CD4-positive, alpha-beta memory T cell (primary cell): ENCODE measurements around the gene COL13A1. TPM values are rescaled to one million over a fixed set of nuclear protein-coding genes. Genes with fewer than 3 reads are reported as not detected.

Source experiments
- CTCF ChIA-PET: fragments of 350-600 bp; sonication (Branson Sonifier 250); formaldehyde crosslinking; loops from one replicate; lab custom pipeline; 2021; ENCODE audit warnings: inconsistent platforms; ENCODE audit not compliant: partially characterized antibody; lab: Charles Lee
- POLR2A ChIA-PET: fragments of 350-600 bp; sonication (Branson Sonifier 250); formaldehyde crosslinking; loops from one replicate; lab custom pipeline; 2021; ENCODE audit not compliant: partially characterized antibody; lab: Charles Lee
- DNase-seq, 5 donors: peaks; one replicate each; pipeline versions ENCODE4 v3.0.0 to v3.0.0-alpha.2; 2020 to 2022; ENCODE audit warnings: mixed read lengths in 1 of 5
- H3K27ac ChIP-seq: one replicate; pipeline ENCODE4 v1.7.0; 2013; ENCODE audit warnings: low read depth, low read length
- H3K27me3 ChIP-seq: 2 replicates; pipeline ENCODE4 v1.7.0; 2013; ENCODE audit warnings: mild to moderate bottlenecking, low read length, moderate library complexity; ENCODE audit not compliant: insufficient read depth
- H3K36me3 ChIP-seq: 2 replicates; pipeline ENCODE4 v1.7.0; 2013; ENCODE audit warnings: mild to moderate bottlenecking, low read length, moderate library complexity; ENCODE audit not compliant: insufficient read depth
- H3K4me1 ChIP-seq: 2 replicates; pipeline ENCODE4 v1.7.0; 2013; ENCODE audit warnings: mild to moderate bottlenecking, low read length, moderate library complexity; ENCODE audit not compliant: insufficient read depth
- H3K4me3 ChIP-seq, 2 donors: one replicate each; pipeline ENCODE4 v1.7.0; 2013; ENCODE audit warnings: low read length in 2 of 2, mild to moderate bottlenecking in 1 of 2
- H3K9me3 ChIP-seq, 2 donors: one replicate each; pipeline ENCODE4 v1.7.0; 2013; ENCODE audit warnings: low read length in 2 of 2, control low read depth in 1 of 2; ENCODE audit not compliant: control insufficient read depth in 1 of 2
- H3K27ac Mint-ChIP-seq, 7 donors: one replicate each; pipeline ENCODE4 v1.8.0; 2020 to 2021; ENCODE audit warnings: mixed read lengths in 7 of 7, mild to moderate bottlenecking in 6 of 7, inconsistent platforms in 3 of 7, moderate library complexity in 3 of 7
- H3K27me3 Mint-ChIP-seq, 2 donors: one replicate each; pipeline ENCODE4 v1.8.0; 2020 to 2021; ENCODE audit warnings: mixed read lengths in 2 of 2
- H3K36me3 Mint-ChIP-seq, 2 donors: one replicate each; pipeline ENCODE4 v1.8.0; 2020 to 2021; ENCODE audit warnings: mixed read lengths in 2 of 2, inconsistent platforms in 1 of 2, mild to moderate bottlenecking in 1 of 2
- H3K4me1 Mint-ChIP-seq, 4 donors: one replicate each; pipeline ENCODE4 v1.8.0; 2020 to 2021; ENCODE audit warnings: mixed read lengths in 4 of 4, mild to moderate bottlenecking in 1 of 4
- H3K4me3 Mint-ChIP-seq, 8 donors: one replicate each; pipeline ENCODE4 v1.8.0; 2020 to 2021; ENCODE audit warnings: mixed read lengths in 8 of 8, mild to moderate bottlenecking in 7 of 8, moderate library complexity in 6 of 8, inconsistent platforms in 3 of 8
- H3K9me3 Mint-ChIP-seq, 8 donors: one replicate each; pipeline ENCODE4 v1.8.0; 2020 to 2021; ENCODE audit warnings: mixed read lengths in 8 of 8, mild to moderate bottlenecking in 5 of 8, inconsistent platforms in 3 of 8, moderate library complexity in 1 of 8
- intact Hi-C: fragments of 100-400 bp; cut with micrococcal nuclease; formaldehyde crosslinking; loops from one replicate; pipeline ENCODE4 v1.15.1; 2023
- polyA plus RNA-seq, 2 donors: library from polyadenylated mRNA; unstranded; fragments of 300-500 nt; fragmentation: Illumina TruSeq; gene quantifications; one replicate each; pipeline ENCODE4 v1.2.3, GENCODE V29; 2021
- total RNA-seq, 2 experiments: library from RNA; stranded (reverse); gene quantifications; one replicate each; pipeline ENCODE4 v1.2.3, GENCODE V29; 2021

The COL13A1 gene
- total and polyA plus RNA-seq, 4 experiments from 2014 or later, result not detected

DNA sequence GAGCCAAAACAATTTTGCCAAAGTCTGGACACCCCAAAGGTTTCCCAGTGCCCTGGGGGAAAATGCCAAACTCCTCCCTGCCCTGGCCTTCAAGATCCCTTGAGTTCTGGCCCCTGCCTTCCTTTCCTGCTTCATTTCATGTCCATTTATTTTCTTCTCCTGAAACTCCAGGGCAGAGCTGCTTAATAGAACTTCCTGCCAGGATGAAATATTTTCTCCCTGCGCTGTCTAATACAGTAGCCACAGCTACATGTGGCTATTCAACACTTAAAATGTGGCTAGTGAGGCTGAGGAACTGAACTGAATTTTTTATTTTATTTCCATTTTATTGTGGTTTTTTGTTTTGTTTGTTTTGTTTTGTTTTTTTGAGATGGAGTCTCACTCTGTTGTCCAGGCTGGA lies 49.6 kb downstream of the COL13A1 start:
- Histone ChIP-seq H3K36me3 (no peaks in the 10 kb centered on the region), H3K4me1 (no peaks in the 10 kb centered on the region), H3K27ac (no peak overlapping the region), H3K27me3 (no peaks in the 10 kb centered on the region), H3K4me3 (no peak overlapping the region), H3K9me3 (no peaks in the 10 kb centered on the region)
- H3K36me3 Mint-ChIP-seq, result no peaks in the 10 kb centered on the region
- POLR2A ChIA-PET, result no interaction called here
- no peak overlapping the region for H3K4me3 Mint-ChIP-seq
- CTCF ChIA-PET, result no interaction called here
- intact Hi-C loops, result no loop called here
- no peak for DNase-seq
- peak overlapping the region in 1 of 7 donors; percentile 6 for H3K27ac Mint-ChIP-seq
- H3K27me3 Mint-ChIP-seq, result peaks cover 13 to 27% of the 10 kb centered on the region in 2 donors
- no peaks in the 10 kb centered on the region for H3K9me3 Mint-ChIP-seq
- H3K4me1 Mint-ChIP-seq, result no peaks in the 10 kb centered on the region

DNA sequence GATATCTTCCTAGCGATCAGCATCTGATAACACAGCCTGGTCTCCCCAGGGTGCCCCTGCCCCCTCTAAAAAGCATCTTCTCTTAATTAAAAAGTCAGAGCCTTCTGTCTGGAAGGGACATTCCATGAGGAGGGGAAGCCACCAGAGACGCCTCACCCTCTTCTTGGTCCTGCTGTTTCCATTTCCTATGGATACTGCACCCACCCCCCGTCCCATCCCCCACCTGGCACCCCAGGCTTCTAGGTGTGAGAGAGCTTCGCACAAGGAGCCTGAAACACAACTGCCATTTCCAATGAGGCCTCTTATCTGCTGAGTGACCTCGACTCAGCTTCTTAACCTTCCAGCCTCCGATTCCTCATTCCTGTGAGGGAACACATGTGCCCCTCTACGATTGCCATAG lies 51.4 kb downstream of the COL13A1 start:
- Mint-ChIP-seq H3K9me3 (no peaks in the 10 kb centered on the region), H3K4me3 (no peak overlapping the region), H3K4me1 (no peaks in the 10 kb centered on the region), H3K27me3 (peaks cover 3 to 20% of the 10 kb centered on the region in 2 donors), H3K36me3 (no peaks in the 10 kb centered on the region), H3K27ac (no peak overlapping the region)
- H3K27ac ChIP-seq, result no peak overlapping the region
- H3K36me3 ChIP-seq, result no peaks in the 10 kb centered on the region
- H3K9me3 ChIP-seq, result no peaks in the 10 kb centered on the region
- no peak for DNase-seq
- no peaks in the 10 kb centered on the region for H3K4me1 ChIP-seq
- H3K4me3 ChIP-seq, result no peak overlapping the region
- CTCF ChIA-PET, result no interaction called here
- intact Hi-C loops, result no loop called here
- no peaks in the 10 kb centered on the region for H3K27me3 ChIP-seq
- POLR2A ChIA-PET, result no interaction called here

DNA sequence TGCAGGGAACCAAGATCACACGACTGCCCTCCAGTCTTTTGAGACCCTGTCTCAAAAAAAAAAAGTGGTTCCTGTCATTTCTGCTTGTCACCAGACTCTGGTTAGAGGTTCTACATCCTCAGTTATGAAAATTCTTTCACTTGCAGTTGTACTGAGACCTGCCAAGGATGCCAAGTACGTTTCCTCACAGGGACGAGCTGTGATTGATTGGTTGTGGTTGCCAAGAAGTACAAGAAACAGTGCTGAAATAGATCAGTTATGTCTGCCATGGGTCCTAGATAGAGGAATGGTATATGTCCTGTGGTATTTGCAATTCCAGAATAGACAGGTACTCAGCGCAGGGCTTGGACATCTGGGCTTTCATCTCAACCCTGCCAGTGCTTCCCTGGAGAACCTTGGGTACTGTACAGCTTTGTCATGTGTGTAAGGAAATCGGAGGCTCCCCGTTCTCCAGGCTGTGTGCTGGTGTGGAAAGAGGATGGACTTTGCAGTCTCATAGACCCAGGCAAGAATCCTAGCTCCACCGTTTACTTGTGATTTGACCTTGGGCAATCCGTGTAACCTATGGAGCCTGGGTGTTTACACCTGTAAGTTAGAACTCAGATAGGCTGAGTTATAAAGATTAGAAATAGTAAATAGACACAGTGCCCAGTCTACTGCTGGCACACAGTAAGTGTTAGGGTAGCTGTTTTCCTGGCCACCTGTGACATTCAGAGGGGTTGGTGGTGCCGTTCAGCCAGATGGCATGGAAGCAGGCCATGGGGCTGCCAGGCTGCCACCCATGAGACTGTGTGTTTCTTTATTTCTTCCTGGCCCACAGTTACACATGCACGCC lies 53.0 kb downstream of the COL13A1 start:
- Histone ChIP-seq H3K9me3 (no peaks in the 10 kb centered on the region), H3K27me3 (no peaks in the 10 kb centered on the region), H3K4me3 (no peak overlapping the region), H3K36me3 (no peaks in the 10 kb centered on the region), H3K4me1 (no peaks in the 10 kb centered on the region), H3K27ac (no peak overlapping the region)
- ChIA-PET CTCF (no interaction called here), POLR2A (no interaction called here)
- Mint-ChIP-seq H3K27me3 (peaks cover 3 to 15% of the 10 kb centered on the region in 2 donors), H3K4me3 (no peak overlapping the region), H3K9me3 (no peaks in the 10 kb centered on the region), H3K27ac (no peak overlapping the region), H3K36me3 (no peaks in the 10 kb centered on the region), H3K4me1 (no peaks in the 10 kb centered on the region)
- DNase-seq, result no peak
- intact Hi-C loops, result no loop called here

DNA sequence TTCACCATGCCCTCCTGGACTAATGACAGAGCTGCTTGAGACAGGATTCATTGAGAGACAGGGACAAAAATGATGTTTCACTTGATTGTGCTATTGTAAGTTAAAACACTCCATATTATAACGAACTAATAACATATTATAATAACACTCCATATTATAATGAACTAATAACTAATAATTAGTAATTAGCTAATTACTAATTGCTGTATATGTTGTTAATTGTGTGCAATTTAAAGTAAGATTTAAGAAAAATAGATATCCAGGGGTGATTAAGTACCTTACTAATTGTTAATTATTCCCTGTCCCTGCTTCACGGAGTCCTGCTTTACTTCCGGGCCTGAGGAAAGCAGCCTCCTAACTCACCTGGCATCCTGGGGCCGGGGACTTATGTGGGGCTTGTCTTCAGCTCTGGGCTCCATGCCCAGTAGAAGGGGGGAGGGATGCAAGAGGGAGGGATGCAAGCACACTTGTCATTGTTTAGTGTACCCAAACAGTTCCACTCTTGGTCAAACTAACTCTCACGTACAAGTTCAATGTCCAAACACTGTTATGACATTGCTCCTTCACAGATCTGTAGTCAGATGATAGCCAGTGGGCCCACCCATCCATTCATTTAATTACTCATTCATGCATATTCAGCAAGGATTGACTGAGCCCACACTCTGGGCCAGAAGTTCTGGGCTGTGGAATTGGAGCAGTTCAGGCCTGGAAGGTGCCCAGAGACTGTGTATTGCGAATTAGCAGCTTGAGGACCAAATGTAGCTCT lies 53.8 kb downstream of the COL13A1 start:
- no peak overlapping the region for H3K4me3 ChIP-seq
- Mint-ChIP-seq H3K36me3 (no peaks in the 10 kb centered on the region), H3K27ac (no peak overlapping the region), H3K4me3 (no peak overlapping the region), H3K9me3 (no peaks in the 10 kb centered on the region), H3K4me1 (no peaks in the 10 kb centered on the region), H3K27me3 (peaks cover 2 to 14% of the 10 kb centered on the region in 2 donors)
- no peak overlapping the region for H3K27ac ChIP-seq
- H3K4me1 ChIP-seq, result no peaks in the 10 kb centered on the region
- ChIA-PET POLR2A (no interaction called here), CTCF (no interaction called here)
- intact Hi-C loops, result no loop called here
- no peak for DNase-seq
- H3K36me3 ChIP-seq, result no peaks in the 10 kb centered on the region
- H3K9me3 ChIP-seq, result no peaks in the 10 kb centered on the region
- H3K27me3 ChIP-seq, result no peaks in the 10 kb centered on the region

DNA sequence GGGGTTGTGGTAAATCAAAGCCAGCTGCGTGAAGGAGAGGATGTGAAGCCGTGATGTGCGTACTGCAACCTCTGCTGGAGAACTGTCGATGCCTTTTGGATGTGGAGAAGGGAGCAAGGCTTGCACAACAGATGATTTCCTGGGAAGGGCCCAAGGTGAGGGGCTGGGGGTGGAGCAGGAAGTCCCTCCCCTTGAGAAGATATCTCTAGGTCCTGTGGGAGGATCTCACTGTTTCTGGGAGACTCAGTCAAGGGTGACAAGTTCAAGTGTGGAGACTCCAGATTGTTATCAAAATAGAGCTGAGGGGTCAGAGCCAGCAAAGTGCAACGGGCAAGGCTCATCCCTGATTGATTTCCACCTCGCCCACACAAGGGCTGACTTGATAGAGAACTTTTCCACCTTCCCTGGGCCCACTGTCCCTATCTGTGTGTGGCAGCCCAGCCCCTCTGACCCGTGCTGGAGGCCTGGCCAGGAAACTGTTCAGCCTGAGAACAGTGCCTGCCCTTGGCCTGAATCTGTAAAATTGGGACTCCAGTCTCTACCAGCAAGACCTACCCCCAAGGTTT lies 55.0 kb downstream of the COL13A1 start:
- POLR2A ChIA-PET, result no interaction called here
- peaks cover 5 to 18% of the 10 kb centered on the region in 2 donors for H3K27me3 Mint-ChIP-seq
- CTCF ChIA-PET, result no interaction called here
- Histone ChIP-seq H3K36me3 (no peaks in the 10 kb centered on the region), H3K4me1 (no peaks in the 10 kb centered on the region), H3K27me3 (no peaks in the 10 kb centered on the region), H3K27ac (no peak overlapping the region), H3K9me3 (no peaks in the 10 kb centered on the region), H3K4me3 (no peak overlapping the region)
- H3K4me3 Mint-ChIP-seq, result no peak overlapping the region
- no peaks in the 10 kb centered on the region for H3K9me3 Mint-ChIP-seq
- no peak for DNase-seq
- intact Hi-C loops, result no loop called here
- H3K36me3 Mint-ChIP-seq, result no peaks in the 10 kb centered on the region
- H3K27ac Mint-ChIP-seq, result no peak overlapping the region
- H3K4me1 Mint-ChIP-seq, result no peaks in the 10 kb centered on the region

DNA sequence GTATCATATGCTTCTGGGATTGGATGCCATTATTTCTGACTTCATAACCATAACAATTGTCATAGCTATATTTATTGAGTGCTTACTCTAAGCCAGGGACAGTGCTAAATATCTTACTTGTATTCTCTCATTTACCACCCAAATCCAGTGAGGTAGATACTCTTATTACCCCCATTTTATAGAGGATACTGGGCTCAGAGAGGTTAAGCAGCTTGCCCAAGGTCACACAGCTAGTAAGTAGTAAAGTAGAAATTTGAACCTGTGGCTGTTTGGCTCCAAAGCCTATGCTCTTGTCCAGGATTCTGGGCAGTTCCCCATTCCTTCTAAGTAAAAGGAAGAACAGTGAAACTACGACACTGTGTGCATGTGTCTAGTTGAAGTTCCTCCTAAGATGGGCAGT lies 56.5 kb downstream of the COL13A1 start:
- H3K9me3 Mint-ChIP-seq, result no peaks in the 10 kb centered on the region
- H3K4me1 Mint-ChIP-seq, result no peaks in the 10 kb centered on the region
- no peak for DNase-seq
- Histone ChIP-seq H3K27ac (no peak overlapping the region), H3K27me3 (no peaks in the 10 kb centered on the region), H3K36me3 (no peaks in the 10 kb centered on the region), H3K9me3 (no peaks in the 10 kb centered on the region), H3K4me1 (no peaks in the 10 kb centered on the region), H3K4me3 (no peak overlapping the region)
- intact Hi-C loops, result no loop called here
- ChIA-PET POLR2A (no interaction called here), CTCF (no interaction called here)
- H3K27me3 Mint-ChIP-seq, result peaks cover 3 to 14% of the 10 kb centered on the region in 2 donors
- no peaks in the 10 kb centered on the region for H3K36me3 Mint-ChIP-seq
- H3K4me3 Mint-ChIP-seq, result no peak overlapping the region
- H3K27ac Mint-ChIP-seq, result no peak overlapping the region

DNA sequence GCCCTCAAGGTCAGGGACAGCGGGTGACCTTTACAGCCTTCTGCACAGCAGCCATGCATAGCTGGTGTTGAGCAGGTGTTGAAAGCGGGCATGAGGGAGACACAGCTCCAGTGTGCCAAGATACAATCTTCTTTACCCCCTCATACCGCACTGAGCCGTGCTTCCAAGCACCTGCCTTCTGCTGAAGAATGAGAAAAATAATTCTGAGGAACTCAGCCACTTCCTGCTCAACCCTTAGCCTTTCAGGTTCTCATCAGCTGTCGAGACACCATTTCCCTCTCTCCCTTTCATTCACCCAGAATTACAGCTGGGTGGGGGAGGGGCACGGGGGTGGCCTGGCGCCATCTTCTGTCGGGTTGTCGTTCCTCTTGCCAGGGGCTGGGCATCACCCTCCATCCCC lies 58.6 kb downstream of the COL13A1 start:
- ChIA-PET POLR2A (no interaction called here), CTCF (no interaction called here)
- Histone ChIP-seq H3K4me3 (no peak overlapping the region), H3K36me3 (no peaks in the 10 kb centered on the region), H3K9me3 (no peaks in the 10 kb centered on the region), H3K27me3 (no peaks in the 10 kb centered on the region), H3K27ac (no peak overlapping the region), H3K4me1 (no peaks in the 10 kb centered on the region)
- no peak overlapping the region for H3K4me3 Mint-ChIP-seq
- no peaks in the 10 kb centered on the region for H3K4me1 Mint-ChIP-seq
- H3K27ac Mint-ChIP-seq, result no peak overlapping the region
- no peaks in the 10 kb centered on the region for H3K36me3 Mint-ChIP-seq
- H3K27me3 Mint-ChIP-seq, result peaks cover 7 to 9% of the 10 kb centered on the region in 2 donors
- intact Hi-C loops, result no loop called here
- no peaks in the 10 kb centered on the region for H3K9me3 Mint-ChIP-seq
- DNase-seq, result no peak
